ENCODE results near the gene OR5C1.

- TF ChIP-seq CTCF (IDR thresholded peaks at IDR 0.05) (no peak), POLR2A (IDR thresholded peaks at IDR 0.05) (no peak), EP300 (IDR thresholded peaks at IDR 0.05) (no peak)
Observed at GRCh38 chr9:122742003-122742402, 46.7 kb upstream of the OR5C1 start, which contains the start of gene OR1L6.
